ENCODE data around the gene RIMBP2. TPM values are rescaled to one million over a fixed set of nuclear protein-coding genes. Genes with fewer than 3 reads are reported as not detected.

Gene RIMBP2
- total and polyA plus RNA-seq, 2 experiments from 2014 or later = 0.31 to 0.37 TPM

GRCh38 chr12:130658145-130658911 is 57.8 kb downstream of the RIMBP2 start (continued):
- TF ChIP-seq ZNF114 (CRISPR knock-in tag; IDR thresholded peaks at IDR 0.05) (no peak), POLR2AphosphoS5 (IDR thresholded peaks at IDR 0.05; ENCODE audit: low read depth) (no peak), CTCF (conservative IDR thresholded peaks at IDR 0.05; ENCODE audit: low read depth in 2 of 2) (no peak)
- TF ChIP-seq, protein P1, sequence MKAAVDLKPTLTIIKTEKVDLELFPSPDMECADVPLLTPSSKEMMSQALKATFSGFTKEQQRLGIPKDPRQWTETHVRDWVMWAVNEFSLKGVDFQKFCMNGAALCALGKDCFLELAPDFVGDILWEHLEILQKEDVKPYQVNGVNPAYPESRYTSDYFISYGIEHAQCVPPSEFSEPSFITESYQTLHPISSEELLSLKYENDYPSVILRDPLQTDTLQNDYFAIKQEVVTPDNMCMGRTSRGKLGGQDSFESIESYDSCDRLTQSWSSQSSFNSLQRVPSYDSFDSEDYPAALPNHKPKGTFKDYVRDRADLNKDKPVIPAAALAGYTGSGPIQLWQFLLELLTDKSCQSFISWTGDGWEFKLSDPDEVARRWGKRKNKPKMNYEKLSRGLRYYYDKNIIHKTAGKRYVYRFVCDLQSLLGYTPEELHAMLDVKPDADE (IDR thresholded peaks at IDR 0.05) = no peak

- Histone ChIP-seq H3K79me2 (replicated peaks; ENCODE audit: insufficient read depth) (no peaks in the 10 kb centered on the region), H3K9me2 (ENCODE audit: insufficient read depth) (no peaks in the 10 kb centered on the region), H3K4me1 (ENCODE audit: insufficient read depth) (no peaks in the 10 kb centered on the region), H3K4me3 (no peak overlapping the region), H4K20me1 (replicated peaks; ENCODE audit: insufficient read depth) (no peaks in the 10 kb centered on the region), H3K36me3 (ENCODE audit: insufficient read depth) (no peaks in the 10 kb centered on the region), H3F3A (replicated peaks; ENCODE audit: low read depth) (no peaks in the 10 kb centered on the region), H3K4me2 (no peak overlapping the region), H2AFZ (no peak overlapping the region), H3K27ac (ENCODE audit: low read depth) (no peak overlapping the region), H3K27me3 (ENCODE audit: insufficient read depth) (no peaks in the 10 kb centered on the region)
- Mint-ChIP-seq H3K36me3 (ENCODE audit: low read depth) (peaks cover 19% of the 10 kb centered on the region), H3K4me3 (no peak overlapping the region), H3K9me3 (peaks cover 85% of the 10 kb centered on the region), H3K4me1 (no peaks in the 10 kb centered on the region; the same call in 2 of the 3 replicates), H3K27me3 (ENCODE audit: insufficient read depth, low read depth, poor library complexity) (peaks cover 3% of the 10 kb centered on the region), H3K27ac (no peak overlapping the region)
- no peak for ATAC-seq
- DNase-seq (ENCODE audit: low spot score) = no peak
- no peak for TF ChIP-seq POLR2AphosphoS5 (IDR thresholded peaks at IDR 0.05; ENCODE audit: low read depth)
Observed at GRCh38 chr12:130656411-130656810, 59.7 kb downstream of the RIMBP2 start.

- no peaks in the 10 kb centered on the region for H3K36me3 ChIP-seq (ENCODE audit: insufficient read depth)
- H2AFZ ChIP-seq = no peak overlapping the region
- no peaks in the 10 kb centered on the region for H3K79me2 ChIP-seq (replicated peaks; ENCODE audit: insufficient read depth)
- no peak overlapping the region for H3K4me3 ChIP-seq
- no peaks in the 10 kb centered on the region for H3F3A ChIP-seq (replicated peaks; ENCODE audit: low read depth)
- Mint-ChIP-seq H3K36me3 (ENCODE audit: low read depth) (peaks cover 19% of the 10 kb centered on the region), H3K27ac (no peak overlapping the region), H3K27me3 (ENCODE audit: insufficient read depth, low read depth, poor library complexity) (peaks cover 3% of the 10 kb centered on the region), H3K9me3 (peaks cover 85% of the 10 kb centered on the region), H3K4me3 (no peak overlapping the region), H3K4me1 (no peaks in the 10 kb centered on the region; the same call in 1 of the 3 replicates)
- H3K9me2 ChIP-seq (ENCODE audit: insufficient read depth) = no peaks in the 10 kb centered on the region
- DNase-seq (ENCODE audit: low spot score) (no peak), ATAC-seq (no peak)
- no peaks in the 10 kb centered on the region for H3K4me1 ChIP-seq (ENCODE audit: insufficient read depth)
- no peak for TF ChIP-seq EZH2 (IDR thresholded peaks at IDR 0.05; ENCODE audit: low read depth, unreplicated experiment)
- TF ChIP-seq NANOG (IDR thresholded peaks at IDR 0.05; ENCODE audit: borderline replicate concordance) = no peak
- no peak for TF ChIP-seq CREB1 (CRISPR knock-in tag; IDR thresholded peaks at IDR 0.05; ENCODE audit: low read depth)
- no peak for TF ChIP-seq ZNF114 (CRISPR knock-in tag; IDR thresholded peaks at IDR 0.05)
- TF ChIP-seq REST (IDR thresholded peaks at IDR 0.05; ENCODE audit: unreplicated experiment) = no peak
- no peak for TF ChIP-seq JUNB (IDR thresholded peaks at IDR 0.05; ENCODE audit: unreplicated experiment)
- TF ChIP-seq CTCF (conservative IDR thresholded peaks at IDR 0.05; ENCODE audit: low read depth in 2 of 2) = no peak
- TF ChIP-seq POLR2AphosphoS5 (IDR thresholded peaks at IDR 0.05; ENCODE audit: low read depth) = no peak
- TF ChIP-seq EZH2phosphoT487 (IDR thresholded peaks at IDR 0.05; ENCODE audit: unreplicated experiment) = no peak
- no peak for TF ChIP-seq STAT1 (IDR thresholded peaks at IDR 0.05; ENCODE audit: unreplicated experiment)
- no peak overlapping the region for H3K4me2 ChIP-seq
- H3K27me3 ChIP-seq (ENCODE audit: insufficient read depth) = no peaks in the 10 kb centered on the region
- H3K27ac ChIP-seq (ENCODE audit: low read depth) = no peak overlapping the region
- no peaks in the 10 kb centered on the region for H4K20me1 ChIP-seq (replicated peaks; ENCODE audit: insufficient read depth)
Observed at GRCh38 chr12:130655881-130656280, 60.2 kb downstream of the RIMBP2 start.
